Muscle of arm (tissue), 14 donors: ENCODE results near the gene CDCA8. TPM values are rescaled to one million over a fixed set of nuclear protein-coding genes. Genes with fewer than 3 reads are reported as not detected.

Source experiments
- DNase-seq: peaks from one replicate; pipeline ENCODE4 v3.0.0-alpha.2; 2013
- long read RNA-seq, 11 donors: transcript quantifications; one replicate each; lab custom pipeline, GENCODE V29; 2026
- polyA plus RNA-seq, 12 donors: library from polyadenylated mRNA; unstranded; fragments of 120-200 nt; gene quantifications; one replicate each; pipeline ENCODE4 v1.2.1, GENCODE V29; 2013; ENCODE audit not compliant: insufficient read length in 12 of 12

The CDCA8 gene
- 10 to 100 TPM in 5 of 12 donors, 1 to 10 TPM in 6, not detected in 1; 5.7 to 13.7 (median 8.9) TPM for polyA plus RNA-seq
- long read RNA-seq, donor 1, partial matches to known transcripts = 0 of 2 reads
- long read RNA-seq, donor 1, other reads (novel, unspliced or antisense) = 0 of 2 reads
- long read RNA-seq, donor 2, partial matches to known transcripts = 0 of 1 reads
- long read RNA-seq, donor 2, other reads (novel, unspliced or antisense) = 0 of 1 reads
- long read RNA-seq, donor 3, partial matches to known transcripts = 0 of 1 reads
- long read RNA-seq, donor 3, other reads (novel, unspliced or antisense) = 0 of 1 reads
- long read RNA-seq, donor 4, partial matches to known transcripts = 0 of 1 reads
- long read RNA-seq, donor 4, other reads (novel, unspliced or antisense) = 0 of 1 reads
- long read RNA-seq, donor 5, transcript CDCA8-202 (10 exons, 2,469 nt) = major isoform, 6 of 7 reads
- long read RNA-seq, donor 5, partial matches to known transcripts = 0 of 7 reads
- long read RNA-seq, donor 5, other reads (novel, unspliced or antisense) = 0 of 7 reads
- long read RNA-seq, donor 6, partial matches to known transcripts = 0 of 2 reads
- long read RNA-seq, donor 6, other reads (novel, unspliced or antisense) = 0 of 2 reads
- long read RNA-seq, donor 7 = 0 reads
- long read RNA-seq, donor 8, partial matches to known transcripts = 0 of 2 reads
- long read RNA-seq, donor 8, other reads (novel, unspliced or antisense) = 0 of 2 reads
- long read RNA-seq, donor 9, partial matches to known transcripts = 0 of 2 reads
- long read RNA-seq, donor 9, other reads (novel, unspliced or antisense) = 0 of 2 reads
- long read RNA-seq, donor 10, partial matches to known transcripts = 0 of 1 reads
- long read RNA-seq, donor 10, other reads (novel, unspliced or antisense) = 0 of 1 reads
- long read RNA-seq, donor 11, partial matches to known transcripts = 0 of 5 reads
- long read RNA-seq, donor 11, other reads (novel, unspliced or antisense) = 0 of 5 reads

GRCh38 chr1:37692078-37692833 is at the start of gene CDCA8:
Gene CDCA8 (plus strand): TSS chr1:37692516. CDS start chr1:37692691, 175 bp downstream.
- peak; percentile 99 for DNase-seq

GRCh38 chr1:37647281-37647680 is 45.0 kb upstream of the CDCA8 start:
- no peak for DNase-seq

- DNase-seq = no peak
These were observed 42.1 kb upstream of the CDCA8 start for GRCh38 chr1:37650173-37650572.

GRCh38 chr1:37650721-37651120 is 41.6 kb upstream of the CDCA8 start:
- no peak for DNase-seq

GRCh38 chr1:37651803-37652202 is 40.5 kb upstream of the CDCA8 start:
- no peak for DNase-seq

GRCh38 chr1:37652976-37653375 is 39.3 kb upstream of the CDCA8 start:
- DNase-seq = no peak

GRCh38 chr1:37653906-37654305 is 38.4 kb upstream of the CDCA8 start:
- DNase-seq = no peak

GRCh38 chr1:37655274-37655673 is 37.0 kb upstream of the CDCA8 start:
- DNase-seq = no peak

GRCh38 chr1:37656026-37656425 is 36.3 kb upstream of the CDCA8 start:
- no peak for DNase-seq

GRCh38 chr1:37656881-37657280 is 35.4 kb upstream of the CDCA8 start:
- DNase-seq = no peak

GRCh38 chr1:37657620-37658412 is 34.5 kb upstream of the CDCA8 start:
- no peak for DNase-seq

- DNase-seq = no peak
These were observed 33.8 kb upstream of the CDCA8 start for GRCh38 chr1:37658486-37658885.

- no peak for DNase-seq
These were observed 31.7 kb upstream of the CDCA8 start for GRCh38 chr1:37660664-37661063.

- DNase-seq = no peak
These were observed 30.9 kb upstream of the CDCA8 start for GRCh38 chr1:37661401-37661800.

GRCh38 chr1:37662031-37662755 is 30.1 kb upstream of the CDCA8 start:
- DNase-seq = no peak

- no peak for DNase-seq
These were observed 28.8 kb upstream of the CDCA8 start for GRCh38 chr1:37663426-37664000.

- DNase-seq = no peak
These were observed 26.0 kb upstream of the CDCA8 start for GRCh38 chr1:37666241-37666867.

GRCh38 chr1:37667023-37667671 is 25.2 kb upstream of the CDCA8 start:
- DNase-seq = peak; percentile 47

- no peak for DNase-seq
These were observed 22.2 kb upstream of the CDCA8 start for GRCh38 chr1:37670133-37670532.
